Stimulated activated CD4-positive, alpha-beta T cell treated with anti-CD3 and anti-CD28 coated beads, Interleukin-15, amount 100 ng/mL, for 24 hours (primary cell): ENCODE results near the gene LAMA2.
"Not testable (repeated sequence)": the region's sequence is repeated elsewhere in the genome, so short reads cannot be mapped to it uniquely, and the experiment has no call there.

Source experiments
- DNase-seq: peaks from one replicate; pipeline ENCODE4 v3.0.0-alpha.2; 2020

Gene LAMA2

DNA sequence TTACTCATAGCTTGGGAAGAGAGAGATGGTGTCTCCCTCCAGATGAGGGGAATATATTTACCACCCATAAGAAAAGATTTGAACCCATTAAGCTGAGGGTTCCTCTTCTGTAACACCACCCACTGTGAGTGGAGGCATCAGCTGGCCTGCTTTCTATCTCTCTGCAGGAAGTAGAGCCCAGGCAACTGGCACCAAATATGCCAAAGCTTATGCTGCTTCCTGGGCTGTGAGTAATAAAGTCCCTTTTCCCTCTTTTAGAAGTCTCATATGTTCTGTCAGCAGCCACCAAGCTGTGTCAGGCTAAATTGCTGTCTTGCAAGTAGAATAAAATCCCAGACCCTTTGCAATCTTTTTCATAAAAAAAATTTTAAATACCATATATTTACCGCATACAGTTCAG, 241.4 kb downstream of the LAMA2 start:
- DNase-seq: no peak

GRCh38 chr6:129130106-129130505, 247.2 kb downstream of the LAMA2 start:
- no peak for DNase-seq

DNA sequence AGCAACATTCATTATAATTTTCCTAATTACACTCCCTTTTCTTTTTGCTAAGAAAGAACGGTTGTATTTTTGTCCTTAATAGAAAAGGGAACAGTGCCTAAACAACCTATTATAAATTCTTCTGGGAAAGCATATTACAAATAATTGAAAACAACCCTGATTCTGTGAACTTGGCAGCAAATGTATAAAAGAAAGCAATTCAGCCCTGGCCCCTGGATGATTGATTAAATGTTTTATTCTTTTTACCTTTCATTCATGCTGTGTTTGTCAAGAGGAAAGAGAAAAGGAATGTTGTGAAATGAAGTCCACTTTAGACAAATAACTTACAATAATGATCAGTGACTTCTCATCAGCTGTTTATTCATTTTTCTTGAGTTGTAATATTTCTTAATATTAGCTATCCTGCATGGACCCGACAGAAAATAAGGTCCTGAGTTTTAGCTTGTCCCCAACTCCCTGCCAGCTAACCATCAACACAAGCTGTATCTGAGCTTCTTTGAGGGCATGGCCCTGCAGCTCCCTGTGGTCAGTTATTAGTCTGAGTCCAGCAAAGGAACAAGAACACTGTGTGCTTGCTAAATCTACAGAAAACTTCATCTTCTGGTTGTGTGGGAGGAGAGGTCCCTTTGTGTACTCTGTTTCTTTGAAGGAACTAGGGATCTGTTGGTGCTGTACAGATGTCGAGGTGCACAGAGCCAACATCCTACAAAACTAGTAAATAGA, 248.2 kb downstream of the LAMA2 start:
- no peak for DNase-seq

GRCh38 chr6:129133770-129134192, 250.8 kb downstream of the LAMA2 start:
- no peak for DNase-seq

DNA sequence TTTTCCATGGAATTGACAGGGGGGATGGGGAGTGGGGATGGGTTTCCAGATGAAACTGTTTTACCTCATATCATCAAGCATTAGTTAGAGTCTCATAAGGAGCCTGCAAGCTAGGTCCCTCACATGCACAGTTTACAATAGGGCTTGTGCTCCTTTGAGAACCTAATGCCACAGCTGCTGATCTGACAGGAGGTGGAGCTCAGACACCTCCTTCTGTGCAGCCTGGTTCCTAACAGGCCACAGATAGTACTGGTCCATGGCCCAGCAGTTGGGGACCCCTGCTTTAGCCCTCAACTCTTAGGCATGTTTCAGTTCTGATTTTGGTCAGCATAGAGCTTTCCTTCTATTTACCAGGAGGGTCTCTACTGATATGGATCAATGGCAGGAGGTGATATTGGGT, 251.6 kb downstream of the LAMA2 start:
- no peak for DNase-seq

- no peak for DNase-seq
These were observed 252.5 kb downstream of the LAMA2 start for GRCh38 chr6:129135451-129135850.

- DNase-seq: no peak
These were observed 253.8 kb downstream of the LAMA2 start for GRCh38 chr6:129136751-129137150.

DNA sequence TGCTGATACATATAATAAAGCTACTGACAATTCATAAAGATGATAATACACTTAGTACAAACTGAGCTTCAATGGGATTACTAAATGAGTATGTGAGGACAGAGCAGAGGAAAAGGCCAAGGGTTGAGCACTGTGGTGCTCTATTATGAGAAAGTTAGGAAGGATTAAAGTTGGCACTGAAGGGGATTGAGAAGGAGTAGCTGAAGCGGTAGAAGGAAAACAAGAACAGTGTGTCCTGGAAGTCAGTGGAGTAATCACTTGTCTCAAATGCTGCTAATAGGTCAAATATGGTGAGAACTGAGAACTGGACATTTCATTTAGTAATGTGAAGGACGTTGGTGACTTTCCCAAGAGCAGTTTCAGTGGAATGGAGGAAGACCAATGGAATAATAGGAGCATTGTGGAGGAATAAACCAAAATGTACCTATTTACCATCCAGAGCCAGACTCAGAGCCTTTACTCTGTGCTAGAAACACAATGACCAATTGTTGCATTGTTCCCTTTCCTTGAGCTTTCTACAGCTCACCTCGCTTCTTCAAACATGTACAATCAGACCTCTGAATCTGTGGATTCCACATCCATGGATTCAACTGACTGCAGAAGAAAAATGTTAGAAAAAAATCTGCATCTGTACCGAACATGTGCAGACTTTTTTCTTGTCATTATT, 255.9 kb downstream of the LAMA2 start:
- DNase-seq: no peak

DNA sequence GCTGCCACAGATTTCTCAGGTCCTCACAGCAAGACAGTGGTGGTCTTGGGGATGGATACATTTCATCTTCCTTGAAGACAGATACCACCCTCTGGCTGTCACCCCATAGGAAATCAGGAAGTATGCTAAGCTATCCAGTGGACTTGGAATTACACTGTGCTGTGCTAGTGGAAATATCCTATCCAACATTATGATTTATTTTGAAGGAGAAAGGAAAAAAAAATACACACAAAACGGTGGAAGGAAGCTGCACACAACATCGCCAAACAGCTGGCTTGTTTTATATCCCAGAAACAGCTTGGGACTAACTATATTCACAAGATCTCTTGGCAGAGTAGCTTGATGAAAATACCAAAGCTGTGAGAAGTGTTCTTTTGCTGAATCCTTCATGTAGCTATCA, 257.6 kb downstream of the LAMA2 start:
- DNase-seq: no peak

DNA sequence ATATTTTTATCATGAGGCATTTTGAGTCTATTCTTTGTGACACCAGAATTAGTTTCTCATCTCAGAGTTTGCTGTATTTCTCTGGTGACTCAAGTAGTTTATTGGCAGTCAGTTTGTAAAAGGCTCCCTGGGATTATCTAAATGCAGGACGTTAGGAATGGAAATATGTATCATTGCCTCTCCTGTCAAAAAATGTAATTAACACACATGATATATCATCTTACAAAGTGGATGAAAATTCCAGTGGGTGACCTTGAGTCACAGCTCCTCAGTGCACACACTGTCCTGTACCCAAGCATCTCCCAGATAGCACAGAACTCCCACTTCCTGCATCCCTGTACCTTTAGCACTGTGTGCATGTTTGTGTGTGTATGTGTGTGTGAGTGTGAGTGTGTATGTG, 258.6 kb downstream of the LAMA2 start:
- DNase-seq: no peak

GRCh38 chr6:129146902-129147301, 264.0 kb downstream of the LAMA2 start:
- no peak for DNase-seq

DNA sequence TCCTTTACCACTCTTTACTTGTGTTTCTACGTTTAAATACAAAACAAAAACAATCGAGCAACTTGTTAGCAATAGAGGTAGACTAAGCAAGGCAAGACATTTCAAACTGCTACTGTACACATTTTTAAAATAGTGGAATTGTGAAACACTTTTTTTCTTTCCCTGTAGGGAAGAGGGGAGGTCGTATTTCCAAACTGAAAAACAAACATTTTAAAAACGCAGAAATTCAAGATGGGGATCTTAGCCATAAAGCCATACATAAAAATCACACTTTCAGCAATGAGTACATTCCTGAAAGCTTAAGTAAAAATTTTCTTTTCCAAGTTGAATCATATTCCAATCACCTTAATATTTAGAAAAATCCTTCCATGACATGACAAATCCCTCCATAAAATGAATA, 267.6 kb downstream of the LAMA2 start:
- DNase-seq: no peak

GRCh38 chr6:129153257-129153656, 270.3 kb downstream of the LAMA2 start:
- no peak for DNase-seq

GRCh38 chr6:129159242-129159641, 276.3 kb downstream of the LAMA2 start:
- DNase-seq: not testable (repeated sequence)

- DNase-seq: no peak
These were observed 279.7 kb downstream of the LAMA2 start for GRCh38 chr6:129162605-129163004.

DNA sequence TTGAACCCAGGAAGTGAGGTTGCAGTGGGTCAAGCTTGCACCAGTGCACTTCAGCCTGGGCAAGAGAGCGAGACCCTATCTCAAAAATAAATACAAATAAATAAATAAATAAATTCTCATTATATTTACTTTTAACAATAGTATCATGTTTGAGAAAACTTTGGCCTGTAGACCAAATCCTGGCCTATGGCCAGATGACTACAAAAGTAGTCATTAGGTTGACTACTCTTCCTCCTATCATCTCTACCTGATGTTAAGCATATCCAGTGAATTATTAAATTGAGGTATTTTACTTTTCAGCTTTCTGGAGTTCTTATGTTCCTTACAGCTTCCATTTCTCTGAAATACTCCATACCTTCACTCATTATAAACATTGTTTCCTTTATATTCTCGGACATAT, 280.6 kb downstream of the LAMA2 start:
- DNase-seq: no peak

DNA sequence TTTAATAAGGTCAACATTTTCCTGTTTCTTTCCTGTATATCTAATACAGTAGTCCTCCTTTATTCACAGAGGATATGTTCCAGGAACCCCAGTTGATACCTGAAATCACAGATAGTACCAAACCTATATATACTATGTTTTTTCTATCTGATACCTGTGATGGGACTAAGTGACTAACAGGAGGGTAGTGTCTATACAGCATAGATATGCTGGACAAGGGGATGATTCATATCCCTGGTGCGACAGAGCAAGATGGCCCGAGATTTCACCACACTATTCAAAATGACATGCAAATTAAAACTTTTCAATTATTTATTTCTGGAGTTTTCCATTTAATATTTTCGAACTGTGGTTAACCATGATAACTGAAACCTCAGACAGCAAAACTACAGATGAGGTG, 281.1 kb downstream of the LAMA2 start:
- no peak for DNase-seq

DNA sequence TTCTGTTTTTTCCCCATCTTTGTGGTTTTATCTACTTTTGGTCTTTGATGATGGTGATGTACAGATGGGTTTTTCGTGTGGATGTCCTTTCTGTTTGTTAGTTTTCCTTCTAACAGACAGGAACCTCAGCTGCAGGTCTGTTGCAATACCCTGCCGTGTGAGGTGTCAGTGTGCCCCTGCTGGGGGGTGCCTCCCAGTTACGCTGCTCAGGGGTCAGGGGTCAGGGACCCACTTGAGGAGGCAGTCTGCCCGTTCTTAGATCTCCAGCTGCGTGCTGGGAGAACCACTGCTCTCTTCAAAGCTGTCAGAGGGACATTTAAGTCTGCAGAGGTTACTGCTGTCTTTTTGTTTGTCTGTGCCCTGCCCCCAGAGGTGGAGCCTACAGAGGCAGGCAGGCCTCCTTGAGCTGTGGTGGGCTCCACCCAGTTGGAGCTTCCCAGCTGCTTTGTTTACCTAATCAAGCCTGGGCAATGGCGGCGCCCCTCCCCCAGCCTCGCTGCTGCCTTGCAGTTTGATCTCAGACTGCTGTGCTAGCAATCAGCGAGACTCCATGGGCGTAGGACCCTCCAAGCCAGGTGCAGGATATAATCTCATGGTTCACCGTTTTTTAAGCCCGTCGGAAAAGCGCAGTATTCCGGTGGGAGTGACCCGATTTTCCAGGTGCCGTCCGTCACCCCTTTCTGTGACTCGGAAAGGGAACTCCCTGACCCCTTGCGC, 289.5 kb downstream of the LAMA2 start:
- not testable (repeated sequence) for DNase-seq

DNA sequence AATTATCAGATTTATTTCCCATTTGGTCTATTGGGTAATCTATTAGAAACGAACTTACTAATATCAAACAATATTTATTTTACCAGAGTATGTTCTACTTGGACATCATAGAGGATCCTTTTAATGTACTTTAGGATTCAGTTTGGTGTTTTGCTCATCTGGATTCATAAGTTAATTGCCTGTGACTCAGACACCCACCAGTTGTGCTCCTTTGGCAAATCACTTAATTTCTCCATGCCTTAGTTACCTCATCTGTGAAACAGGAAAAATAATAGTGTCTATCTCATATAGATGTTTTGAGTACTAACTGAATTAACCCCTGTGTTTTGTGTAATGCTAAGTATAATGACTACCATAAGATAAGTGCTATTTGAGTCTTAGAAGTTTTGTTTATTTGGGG, 292.1 kb downstream of the LAMA2 start:
- no peak for DNase-seq

- no peak for DNase-seq
These were observed 294.9 kb downstream of the LAMA2 start for GRCh38 chr6:129177801-129178200.

GRCh38 chr6:129179283-129179682, 296.3 kb downstream of the LAMA2 start:
- no peak for DNase-seq

GRCh38 chr6:129181001-129181400, 298.1 kb downstream of the LAMA2 start:
- no peak for DNase-seq

- no peak for DNase-seq
These were observed 300.3 kb downstream of the LAMA2 start for GRCh38 chr6:129183187-129183591.

GRCh38 chr6:129183681-129184301, 300.9 kb downstream of the LAMA2 start:
- no peak for DNase-seq
